Left ventricle myocardium inferior (tissue), 1 donor: ENCODE results near the gene WIPF2. TPM values are rescaled to one million over a fixed set of nuclear protein-coding genes. Genes with fewer than 3 reads are reported as not detected.

Source experiments
- DNase-seq: peaks from one replicate; pipeline ENCODE4 v3.0.0-alpha.2; 2020
- H3K27ac ChIP-seq: fragments of 200-600 bp; replicated peaks from 2 replicates; pipeline ENCODE4 v1.8.0; 2021
- H3K27me3 ChIP-seq: fragments of 200-600 bp; 2 replicates; pipeline ENCODE4 v1.8.0; 2021; ENCODE audit warnings: low read depth
- H3K36me3 ChIP-seq: fragments of 200-600 bp; 2 replicates; pipeline ENCODE4 v1.8.0; 2021
- H3K4me1 ChIP-seq: fragments of 200-600 bp; 2 replicates; pipeline ENCODE4 v1.8.0; 2021
- H3K4me3 ChIP-seq: fragments of 200-600 bp; 2 replicates; pipeline ENCODE4 v1.8.0; 2021; ENCODE audit warnings: mild to moderate bottlenecking, moderate library complexity
- H3K9me3 ChIP-seq: fragments of 200-600 bp; replicated peaks from 2 replicates; pipeline ENCODE4 v1.8.0; 2021
- CTCF ChIP-seq: fragments of 200-600 bp; IDR thresholded peaks from 2 replicates; pipeline ENCODE4 v1.8.0; 2021; ENCODE audit warnings: antibody characterized with exemption, mild to moderate bottlenecking, borderline replicate concordance
- intact Hi-C: fragments of 100-400 bp; cut with micrococcal nuclease; formaldehyde crosslinking; loops from one replicate; pipeline ENCODE4 v1.11.0; 2022
- total RNA-seq: library from RNA; stranded (reverse); fragmentation: NEBNext Ultra II Directional; extraction: Animal tissue kit (Norgen Biotek cat#: 25700); gene quantifications from one replicate; pipeline ENCODE4 v1.2.1, GENCODE V29; 2021
- donor health status: DM: no; HTN: yes; CAD: no; lungs with severe emphysema.

WIPF2 gene
- total RNA-seq, 1 donor from 2014 or later, result 12.5 TPM

- no peaks in the 10 kb centered on the region for H3K27me3 ChIP-seq
- H3K27ac ChIP-seq, result peak overlapping the region; percentile 90
- H3K9me3 ChIP-seq, result no peaks in the 10 kb centered on the region
- TF ChIP-seq CTCF, result no peak
- peaks cover 100% of the 10 kb centered on the region for H3K4me1 ChIP-seq
- peaks cover 7% of the 10 kb centered on the region for H3K36me3 ChIP-seq
- H3K4me3 ChIP-seq, result no peak overlapping the region
- intact Hi-C loops, result no loop called here
- peak; percentile 16 for DNase-seq
These were observed 107.7 kb downstream of the WIPF2 start for GRCh38 chr17:40326832-40327199.

GRCh38 chr17:40327244-40327729 lies 108.2 kb downstream of the WIPF2 start:
- peak; percentile 12 for DNase-seq
- no peak for TF ChIP-seq CTCF
- intact Hi-C loops, result no loop called here
- Histone ChIP-seq H3K9me3 (no peaks in the 10 kb centered on the region), H3K36me3 (peaks cover 7% of the 10 kb centered on the region), H3K4me3 (no peak overlapping the region), H3K4me1 (peaks cover 100% of the 10 kb centered on the region), H3K27me3 (no peaks in the 10 kb centered on the region), H3K27ac (peak overlapping the region; percentile 90)

GRCh38 chr17:40327735-40328385 lies 108.8 kb downstream of the WIPF2 start:
- peak overlapping the region; percentile 90 for H3K27ac ChIP-seq
- no peak overlapping the region for H3K4me3 ChIP-seq
- intact Hi-C loops, result no loop called here
- peaks cover 7% of the 10 kb centered on the region for H3K36me3 ChIP-seq
- H3K27me3 ChIP-seq, result no peaks in the 10 kb centered on the region
- peaks cover 100% of the 10 kb centered on the region for H3K4me1 ChIP-seq
- TF ChIP-seq CTCF, result no peak
- peak; percentile 71 for DNase-seq
- no peaks in the 10 kb centered on the region for H3K9me3 ChIP-seq

- intact Hi-C loops, result no loop called here
- Histone ChIP-seq H3K4me3 (no peak overlapping the region), H3K27ac (peak overlapping the region; percentile 90), H3K4me1 (peaks cover 100% of the 10 kb centered on the region), H3K36me3 (peaks cover 7% of the 10 kb centered on the region), H3K27me3 (no peaks in the 10 kb centered on the region), H3K9me3 (no peaks in the 10 kb centered on the region)
- DNase-seq, result no peak
- no peak for TF ChIP-seq CTCF
These were observed 109.3 kb downstream of the WIPF2 start for GRCh38 chr17:40328386-40328766.

- Histone ChIP-seq H3K9me3 (no peaks in the 10 kb centered on the region), H3K27ac (peak overlapping the region; percentile 90), H3K27me3 (no peaks in the 10 kb centered on the region), H3K4me3 (peak overlapping the region; percentile 5), H3K4me1 (peaks cover 100% of the 10 kb centered on the region), H3K36me3 (peaks cover 7% of the 10 kb centered on the region)
- intact Hi-C loops, result no loop called here
- DNase-seq, result peak; percentile 84
- TF ChIP-seq CTCF, result no peak
These were observed 111.0 kb downstream of the WIPF2 start for GRCh38 chr17:40329839-40330794.
